Sciatic nerve (tissue), 2 donors: ENCODE measurements around the gene TMEM80. TPM values are rescaled to one million over a fixed set of nuclear protein-coding genes. Genes with fewer than 3 reads are reported as not detected.
A peak's percentile ranks its signal among the peaks of the same experiment; 100 is the strongest.
"Not testable (repeated sequence)": the region's sequence is repeated elsewhere in the genome, so short reads cannot be mapped to it uniquely, and the experiment has no call there.

Experiments
- ATAC-seq: fragments of 200-7000 bp; cut with Tn5 transposase; one replicate; pipeline ENCODE4 v1.9.1; 2020; ENCODE audit warnings: mild to moderate bottlenecking, moderate library complexity
- DNase-seq: peaks from one replicate; pipeline ENCODE4 v3.0.0-alpha.2; 2020; ENCODE audit warnings: low spot score
- intact Hi-C: fragments of 100-400 bp; cut with DNase I; formaldehyde crosslinking; loops from one replicate; pipeline ENCODE4 v1.14.2; 2022
- total RNA-seq: library from RNA; stranded (reverse); fragmentation: NEBNext Ultra II Directional; extraction: Animal tissue kit (Norgen Biotek cat#: 25700); gene quantifications from one replicate; pipeline ENCODE4 v1.2.1, GENCODE V29; 2021
- donor health status: DM: no; HTN: no; CAD: no.
- donor health status: DM: no; HTN: no; CAD: no.

TMEM80 gene
- total RNA-seq, result 28.4 TPM

GRCh38 chr11:695538-696248, at the start of gene TMEM80:
TSS of gene TMEM80 (plus strand) at chr11:695816. CDS start at chr11:695828, 12 bp downstream.
- ATAC-seq (peak; percentile 92), DNase-seq (peak; percentile 100)
- intact Hi-C loops, result no loop called here

GRCh38 chr11:646214-646613, 49.4 kb upstream of the TMEM80 start:
- DNase-seq (no peak), ATAC-seq (no peak)
- intact Hi-C loops, result no loop called here

GRCh38 chr11:647672-648158, 47.9 kb upstream of the TMEM80 start:
- ATAC-seq, intact Hi-C loops, DNase-seq: not testable (repeated sequence)

DNA sequence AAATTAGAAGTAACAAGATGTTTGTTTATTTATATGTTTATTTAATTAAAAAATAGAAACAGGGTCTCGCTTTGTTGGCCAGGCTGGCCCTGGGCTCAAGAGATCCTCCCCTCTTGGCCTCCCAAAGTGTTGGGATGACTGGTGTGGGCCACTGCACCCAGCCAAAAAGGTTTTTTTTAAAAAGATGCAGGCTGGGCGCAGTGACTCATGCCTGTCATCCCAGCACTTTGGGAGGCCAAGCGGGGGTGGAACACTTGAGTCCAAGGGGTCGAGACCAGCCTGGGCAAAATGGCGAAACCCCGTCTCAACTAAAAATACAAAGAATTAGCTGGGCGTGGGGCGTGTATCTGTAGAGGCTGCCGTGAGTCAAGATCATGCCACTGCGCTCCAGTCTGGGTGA, 45.1 kb upstream of the TMEM80 start:
- ATAC-seq, result no peak
- DNase-seq, result no peak
- intact Hi-C loops, result no loop called here

DNA sequence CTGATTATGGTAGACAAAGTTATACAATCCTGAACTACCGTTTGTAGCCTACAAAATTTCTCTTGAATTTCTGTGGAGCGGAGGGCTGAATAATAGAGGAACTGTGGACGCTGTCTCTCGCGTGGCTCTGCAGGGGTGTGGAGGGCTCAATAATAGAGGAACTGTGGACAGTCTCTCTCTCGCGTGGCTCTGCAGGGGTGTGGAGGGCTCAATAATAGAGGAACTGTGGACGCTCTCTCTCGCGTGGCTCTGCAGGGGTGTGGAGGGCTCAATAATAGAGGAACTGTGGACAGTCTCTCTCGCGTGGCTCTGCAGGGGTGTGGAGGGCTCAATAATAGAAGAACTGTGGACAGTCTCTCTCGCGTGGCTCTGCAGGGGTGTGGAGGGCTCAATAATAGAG, 42.5 kb upstream of the TMEM80 start:
- ATAC-seq, DNase-seq, intact Hi-C loops: not testable (repeated sequence)

GRCh38 chr11:653837-654236, 41.8 kb upstream of the TMEM80 start:
- intact Hi-C loops, result no loop called here
- no peak for ATAC-seq
- no peak for DNase-seq

DNA sequence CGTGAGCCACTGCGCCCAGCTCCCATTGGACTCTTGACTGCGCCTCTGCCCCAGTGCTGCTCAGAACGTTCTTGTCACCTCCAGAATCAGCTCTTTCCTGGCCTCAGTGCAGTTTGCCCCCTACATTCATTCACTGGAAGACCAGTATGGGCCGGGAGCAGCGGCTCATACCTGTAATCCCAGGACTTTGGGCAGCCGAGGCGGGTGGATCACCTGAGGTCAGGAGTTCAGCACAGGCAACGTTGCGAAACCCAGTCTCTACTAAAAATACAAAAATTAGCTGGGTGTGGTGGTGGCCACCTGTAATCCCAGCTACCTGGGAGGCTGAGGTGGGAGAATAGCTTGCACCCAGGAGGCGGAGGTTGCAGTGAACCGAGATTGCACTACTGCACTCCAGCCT, 41.2 kb upstream of the TMEM80 start:
- intact Hi-C loops, DNase-seq, ATAC-seq: not testable (repeated sequence)

DNA sequence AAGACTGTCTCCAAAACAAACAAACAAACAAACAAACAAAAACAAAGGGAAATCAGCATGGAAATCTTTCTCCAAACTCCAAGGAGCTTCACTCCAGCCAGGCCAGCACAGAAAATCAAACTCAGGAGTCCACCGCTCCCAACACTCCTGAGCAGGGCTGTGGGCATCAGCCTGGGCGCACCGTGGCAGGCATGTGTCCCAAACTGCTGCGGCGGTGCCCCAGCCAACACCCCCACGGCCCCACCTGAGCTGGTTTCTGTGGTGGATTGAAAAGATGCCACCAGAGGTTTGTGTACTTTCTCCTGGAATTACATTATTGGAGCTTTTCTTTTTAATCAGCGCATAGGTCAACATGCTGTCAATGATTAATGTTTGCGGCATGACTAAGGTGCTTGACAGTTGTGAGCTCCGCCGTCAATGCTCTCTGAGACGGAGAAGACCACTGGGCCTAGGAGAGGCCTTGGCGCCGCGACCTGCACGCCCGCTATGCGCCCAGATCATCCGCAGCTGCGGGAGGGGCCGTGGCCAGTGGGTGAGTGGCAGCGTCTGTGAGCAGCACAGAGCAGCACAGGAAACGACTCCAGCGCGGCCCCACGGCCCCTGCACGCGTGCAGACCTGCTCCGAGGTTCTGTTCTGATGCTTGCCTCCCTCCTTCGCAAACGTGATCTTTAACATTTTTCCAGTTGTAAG, 40.4 kb upstream of the TMEM80 start:
- ATAC-seq, result no peak
- no peak for DNase-seq
- intact Hi-C loops, result no loop called here

DNA sequence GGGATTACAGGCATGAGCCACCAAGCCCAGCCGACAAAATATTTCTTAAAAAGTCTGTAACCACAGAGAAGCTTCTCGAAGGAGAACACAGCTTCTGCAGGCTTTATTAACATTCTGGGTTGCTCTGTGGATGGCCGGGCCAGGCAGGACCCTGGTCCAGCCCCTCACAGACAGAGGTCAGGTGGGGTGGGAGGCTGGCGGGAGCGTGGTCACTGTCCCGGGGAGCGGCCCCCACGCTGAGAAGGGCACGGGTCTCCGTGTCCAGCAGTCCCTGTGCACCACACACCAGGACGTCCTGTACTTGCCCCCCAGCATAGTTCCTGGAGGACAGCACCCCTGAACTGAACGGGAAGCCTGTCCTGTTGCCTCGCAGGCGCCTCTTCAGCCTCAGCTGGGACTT, 39.2 kb upstream of the TMEM80 start:
- no peak for ATAC-seq
- no peak for DNase-seq
- intact Hi-C loops, result no loop called here

DNA sequence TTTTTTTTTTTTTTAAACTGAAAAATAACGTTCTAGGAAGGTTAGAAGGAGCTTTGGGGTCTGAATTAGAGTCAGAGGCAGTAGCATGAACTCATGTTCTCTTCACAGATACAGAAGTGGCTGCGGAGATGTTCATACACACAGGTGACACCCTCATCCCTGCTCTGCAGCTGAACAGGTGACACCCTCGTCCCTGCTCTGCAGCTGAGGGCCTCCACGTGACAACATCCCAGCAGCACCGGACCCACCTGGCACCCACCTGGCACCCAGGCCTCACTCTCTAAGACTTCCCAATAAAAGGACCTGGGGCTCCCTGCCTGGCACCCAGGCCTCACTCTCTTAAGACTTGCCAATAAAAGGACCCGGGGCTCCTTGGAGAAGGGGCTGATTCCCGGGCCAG, 38.8 kb upstream of the TMEM80 start:
- intact Hi-C loops, result no loop called here
- ATAC-seq, result no peak
- no peak for DNase-seq

DNA sequence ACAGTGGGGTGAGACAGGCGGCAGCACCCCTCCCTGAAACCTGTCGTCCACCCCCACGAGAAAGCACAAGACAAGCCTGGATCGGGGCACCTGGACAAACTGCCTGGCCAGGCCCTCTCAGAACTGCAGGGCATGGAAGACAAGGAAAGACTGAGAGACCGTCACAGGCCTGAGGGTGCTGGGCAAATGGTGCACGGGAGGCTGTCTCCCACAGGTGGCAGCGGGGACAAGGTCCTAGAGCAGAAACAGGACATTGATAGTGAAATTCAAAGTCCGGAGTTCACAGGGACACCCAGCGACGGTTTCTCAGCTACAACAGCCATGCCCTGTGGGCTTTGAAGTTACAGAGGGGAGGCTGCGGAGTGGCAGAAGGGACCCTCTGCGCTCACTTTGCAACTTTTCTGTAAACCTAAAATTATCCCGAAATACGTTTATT, 37.9 kb upstream of the TMEM80 start:
- intact Hi-C loops, result no loop called here
- ATAC-seq, result no peak
- no peak for DNase-seq

DNA sequence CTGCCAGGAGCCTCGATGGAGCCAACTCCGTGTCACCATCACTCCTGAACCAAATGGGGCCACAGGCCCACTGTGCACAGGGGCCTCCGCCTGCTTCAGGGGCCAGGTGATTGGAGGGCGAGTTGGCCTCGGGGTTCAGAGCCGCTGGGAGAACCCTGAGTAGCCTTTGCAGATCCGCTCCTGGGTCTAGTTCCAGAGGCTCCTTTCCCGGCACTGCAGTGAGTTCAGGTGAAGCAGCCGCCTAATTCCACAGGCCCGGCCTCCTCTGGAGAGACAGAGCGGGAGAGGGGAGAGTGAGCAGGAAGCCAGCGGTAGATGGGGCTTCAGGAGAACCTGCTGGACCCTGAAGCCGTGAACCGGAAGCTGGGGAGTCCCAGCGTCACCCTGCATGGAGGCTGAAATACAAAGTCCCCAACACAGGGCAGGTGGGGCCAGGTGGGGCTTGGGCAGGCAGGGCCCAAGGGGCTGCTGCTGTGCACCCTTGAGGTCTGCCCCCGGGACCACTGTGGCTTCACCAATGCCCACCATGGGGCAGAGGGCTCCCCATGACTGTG, 36.0 kb upstream of the TMEM80 start:
- no peak for DNase-seq
- intact Hi-C loops, result loop anchor here (10.0 kb wide), 1 partner anchor 135 kb away; the partner anchor contains the start of genes CEND1 and SLC25A22
- no peak for ATAC-seq

- intact Hi-C loops, result loop anchor here (10.0 kb wide), 1 partner anchor 135 kb away; the partner anchor contains the start of genes CEND1 and SLC25A22
- ATAC-seq (no peak), DNase-seq (no peak)
Observed at GRCh38 chr11:660281-660680, 35.3 kb upstream of the TMEM80 start.

- no peak for DNase-seq
- intact Hi-C loops, result loop anchor here (10.0 kb wide), 1 partner anchor 134 kb away; the partner anchor contains the start of genes CEND1 and SLC25A22
Observed at GRCh38 chr11:660681-661444, 34.8 kb upstream of the TMEM80 start.

DNA sequence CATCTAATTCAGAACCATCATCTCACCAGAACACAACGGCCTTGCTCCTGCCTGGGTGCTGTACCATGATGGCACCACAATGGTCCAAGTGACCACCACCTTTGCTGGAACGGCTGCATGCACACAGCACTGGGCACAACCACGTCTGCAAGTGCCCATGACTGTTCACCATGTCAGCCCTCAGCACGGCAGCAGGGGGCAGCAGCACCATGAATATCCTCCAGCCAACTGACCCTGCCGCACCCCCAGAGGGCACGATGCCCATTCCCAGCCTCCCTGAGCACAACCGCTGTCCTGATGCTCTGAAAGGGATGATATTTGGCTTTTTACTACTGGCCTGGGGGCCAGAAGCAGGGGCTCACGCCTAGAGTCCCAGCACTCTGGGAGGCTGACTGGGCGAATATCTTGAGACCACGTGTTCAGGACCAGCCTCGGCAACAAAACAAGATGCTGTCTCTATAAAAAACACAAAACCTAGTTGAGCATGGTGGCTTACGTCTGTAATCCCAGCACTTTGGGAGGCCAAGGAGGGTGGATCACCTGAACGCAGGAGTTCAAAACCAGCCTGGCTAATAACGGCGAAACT, 32.8 kb upstream of the TMEM80 start:
- intact Hi-C loops, result loop anchor here (10.0 kb wide), 1 partner anchor 132 kb away; the partner anchor contains the start of genes CEND1 and SLC25A22
- DNase-seq, result peak; percentile 79
- peak; percentile 76 for ATAC-seq

More at GRCh38 chr11:660681-661444, 34.8 kb upstream of the TMEM80 start:
- no peak for ATAC-seq

DNA sequence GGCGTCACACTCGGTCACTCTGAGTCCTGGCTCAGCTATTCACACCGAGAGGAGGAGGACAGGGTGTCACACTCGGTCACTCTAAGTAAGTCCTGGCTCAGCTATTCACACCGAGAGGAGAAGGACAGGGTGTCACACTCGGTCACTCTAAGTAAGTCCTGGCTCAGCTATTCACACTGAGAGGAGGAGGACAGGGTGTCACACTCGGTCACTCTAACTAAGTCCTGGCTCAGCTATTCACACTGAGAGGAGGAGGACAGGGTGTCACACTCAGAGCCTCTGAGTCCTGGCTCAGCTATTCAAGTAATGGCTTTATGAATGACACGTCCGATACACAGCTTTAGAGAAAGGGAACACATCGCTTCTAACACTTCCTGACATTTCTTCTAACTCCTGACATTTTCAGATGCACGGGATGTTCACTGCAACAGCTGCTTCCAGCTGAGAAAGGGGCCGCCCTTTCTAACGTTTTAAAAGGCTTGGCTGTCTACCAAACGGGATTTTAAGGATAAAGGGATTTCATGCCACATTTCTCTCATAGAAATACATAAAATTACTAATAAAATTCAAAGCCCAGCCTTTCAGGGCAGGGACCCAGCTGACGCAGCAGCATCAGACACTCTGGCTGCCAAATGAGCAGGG, 30.4 kb upstream of the TMEM80 start:
- DNase-seq, result no peak
- intact Hi-C loops, result loop anchor here (10.0 kb wide), 1 partner anchor 130 kb away; the partner anchor contains the start of genes CEND1 and SLC25A22
- no peak for ATAC-seq

DNA sequence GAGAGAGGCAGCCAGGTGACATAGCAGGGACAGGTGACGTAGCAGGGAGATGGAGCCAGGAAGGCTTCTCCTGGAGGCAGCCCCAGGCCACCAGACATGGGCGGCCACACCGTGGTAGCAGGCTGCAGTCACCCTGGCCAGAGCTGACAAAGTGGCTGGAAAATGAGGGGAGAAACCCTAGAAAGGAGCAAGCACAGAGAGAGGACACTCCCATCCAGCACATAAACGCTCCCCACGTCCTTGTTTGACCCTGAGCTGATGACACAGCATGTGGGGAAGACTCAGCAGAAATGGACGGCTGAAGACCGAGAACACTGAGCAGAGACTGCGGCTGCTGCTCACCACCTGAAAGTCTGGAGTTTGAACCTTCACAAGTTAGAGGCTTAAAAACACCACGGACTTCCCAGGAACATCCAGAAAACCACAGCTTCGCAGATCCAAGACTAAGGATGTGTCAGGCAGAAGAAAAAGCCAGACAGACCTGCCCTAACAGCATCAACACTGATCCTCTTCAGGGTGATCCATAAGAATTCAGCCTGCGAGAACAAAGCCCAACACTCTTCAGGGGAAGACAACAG, 29.8 kb upstream of the TMEM80 start:
- ATAC-seq (peak; percentile 54), DNase-seq (no peak)
- intact Hi-C loops, result loop anchor here (10.0 kb wide), 1 partner anchor 129 kb away; the partner anchor contains the start of genes CEND1 and SLC25A22

DNA sequence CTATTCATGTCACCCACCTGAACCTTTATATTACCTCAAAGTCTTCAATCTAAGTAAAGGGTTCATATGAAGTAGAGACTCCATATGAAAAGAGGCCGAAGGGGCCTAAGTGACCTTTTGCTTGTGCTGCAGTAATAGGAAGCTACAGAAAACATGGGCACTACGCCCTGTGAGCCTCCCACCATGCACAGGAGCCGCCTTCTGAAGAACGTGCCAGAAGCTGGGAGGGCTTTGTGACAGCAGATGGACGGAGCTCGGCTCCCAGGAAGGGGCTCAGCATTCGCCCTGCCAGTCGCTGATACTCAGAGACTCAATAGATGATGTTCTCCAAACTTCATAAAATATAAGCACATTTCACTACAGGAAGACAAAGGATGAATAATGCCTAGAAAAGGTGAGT, 21.8 kb upstream of the TMEM80 start:
- no peak for ATAC-seq
- intact Hi-C loops, result no loop called here

More for the DNA sequence above, 21.8 kb upstream of the TMEM80 start:
- DNase-seq, result no peak
